GM18907 (cell line): Measurements from ENCODE around the gene SNTB2.
"Not testable (repeated sequence)": the region's sequence is repeated elsewhere in the genome, so short reads cannot be mapped to it uniquely, and the experiment has no call there.

ENCODE experiments used
- ATAC-seq: cut with Tn5 transposase; IDR thresholded peaks from one replicate; pipeline ENCODE4 v1.9.1; 2021; ENCODE audit warnings: mild to moderate bottlenecking, moderate library complexity; ENCODE audit not compliant: unreplicated experiment

SNTB2 gene

GRCh38 chr16:69186642-69187445 lies at the start of gene SNTB2:
Gene SNTB2, plus strand, starts transcription at chr16:69187164. Its CDS starts 3 bp downstream, at chr16:69187167.
- peak; percentile 79 for ATAC-seq

- no peak for ATAC-seq
These were observed 48.4 kb upstream of the SNTB2 start for GRCh38 chr16:69138608-69139007.

GRCh38 chr16:69139464-69139863 lies 47.5 kb upstream of the SNTB2 start:
- ATAC-seq, result not testable (repeated sequence)

GRCh38 chr16:69141014-69141413 lies 46.0 kb upstream of the SNTB2 start:
- ATAC-seq, result no peak

GRCh38 chr16:69141936-69142335 lies 45.0 kb upstream of the SNTB2 start:
- ATAC-seq, result no peak

GRCh38 chr16:69143116-69143515 lies 43.8 kb upstream of the SNTB2 start:
- no peak for ATAC-seq

- ATAC-seq, result no peak
These were observed 41.3 kb upstream of the SNTB2 start for GRCh38 chr16:69145658-69146057.

GRCh38 chr16:69149621-69150020 lies 37.3 kb upstream of the SNTB2 start:
- not testable (repeated sequence) for ATAC-seq

GRCh38 chr16:69150146-69150865 lies 36.7 kb upstream of the SNTB2 start:
- ATAC-seq, result no peak

- no peak for ATAC-seq
These were observed 29.8 kb upstream of the SNTB2 start for GRCh38 chr16:69157196-69157595.

GRCh38 chr16:69160192-69160591 lies 26.8 kb upstream of the SNTB2 start:
- ATAC-seq, result no peak

- ATAC-seq, result no peak
These were observed 21.4 kb upstream of the SNTB2 start for GRCh38 chr16:69165584-69165983.

- ATAC-seq, result no peak
These were observed 20.6 kb upstream of the SNTB2 start for GRCh38 chr16:69166221-69166833.

- ATAC-seq, result no peak
These were observed 19.7 kb upstream of the SNTB2 start for GRCh38 chr16:69166946-69167930.

GRCh38 chr16:69169051-69169450 lies 17.9 kb upstream of the SNTB2 start:
- ATAC-seq, result no peak

- no peak for ATAC-seq
These were observed 17.2 kb upstream of the SNTB2 start for GRCh38 chr16:69169607-69170352.

- ATAC-seq, result no peak
These were observed 15.5 kb upstream of the SNTB2 start for GRCh38 chr16:69171325-69172084.

GRCh38 chr16:69176033-69176800 lies 10.7 kb upstream of the SNTB2 start:
- ATAC-seq, result no peak
